DND-41 (cell line): ENCODE data around the gene FNDC8.
A peak's percentile ranks its signal among the peaks of the same experiment; 100 is the strongest.

Source experiments
- ATAC-seq: fragments of 200-7000 bp; cut with Tn5 transposase; 3 replicates; pipeline ENCODE4 v1.9.1; 2021; ENCODE audit warnings: low read depth; ENCODE audit not compliant: insufficient read depth
- DNase-seq: peaks from one replicate; pipeline ENCODE4 v3.0.0-alpha.2; 2020
- H2AFZ ChIP-seq: 2 replicates; pipeline ENCODE4 v1.6.0; 2012; ENCODE audit warnings: low read depth, low read length
- H3K27ac ChIP-seq: 2 replicates; pipeline ENCODE4 v1.5.1; 2012; ENCODE audit warnings: low read length, inconsistent platforms
- H3K27me3 ChIP-seq: fragments of 200-600 bp; sonication (generic); 2 replicates; pipeline ENCODE4 v1.6.0; 2012; ENCODE audit warnings: low read length, mild to moderate bottlenecking, inconsistent platforms; ENCODE audit not compliant: insufficient read depth, poor library complexity
- H3K36me3 ChIP-seq: 2 replicates; pipeline ENCODE4 v1.5.1; 2012; ENCODE audit warnings: low read length, inconsistent platforms; ENCODE audit not compliant: insufficient read depth
- H3K4me1 ChIP-seq: 2 replicates; pipeline ENCODE4 v1.5.1; 2012; ENCODE audit warnings: mild to moderate bottlenecking, low read length; ENCODE audit not compliant: insufficient read depth
- H3K4me2 ChIP-seq: 2 replicates; pipeline ENCODE4 v1.6.0; 2012; ENCODE audit warnings: mild to moderate bottlenecking, moderate library complexity, low read length, inconsistent platforms; ENCODE audit not compliant: insufficient read depth
- H3K4me3 ChIP-seq, 2 experiments: fragments of 200-600 bp in 1 of 2; shearing (Covaris generic) in 1 of 2; 2 replicates each; pipeline ENCODE4 v1.5.1; 2012 to 2016; ENCODE audit warnings: inconsistent platforms in 2 of 2, low read length in 2 of 2, mild to moderate bottlenecking in 2 of 2, low read depth in 1 of 2, moderate library complexity in 1 of 2
- H3K79me2 ChIP-seq: 2 replicates; pipeline ENCODE4 v1.6.0; 2012; ENCODE audit warnings: low read length, inconsistent platforms; ENCODE audit not compliant: insufficient read depth
- H3K9ac ChIP-seq: 2 replicates; pipeline ENCODE4 v1.6.0; 2012; ENCODE audit warnings: low read depth, mild to moderate bottlenecking, inconsistent platforms, low read length, moderate library complexity
- H3K9me3 ChIP-seq: 2 replicates; pipeline ENCODE4 v1.5.1; 2012; ENCODE audit warnings: low read length, moderate library complexity, mild to moderate bottlenecking, inconsistent platforms; ENCODE audit not compliant: insufficient read depth, severe bottlenecking
- H4K20me1 ChIP-seq: 2 replicates; pipeline ENCODE4 v1.6.0; 2012; ENCODE audit warnings: low read length; ENCODE audit not compliant: insufficient read depth
- EZH2 ChIP-seq: IDR thresholded peaks from 3 replicates; pipeline ENCODE4 v1.6.1; 2012; ENCODE audit warnings: borderline replicate concordance, low read depth, mild to moderate bottlenecking, moderate library complexity, low read length, inconsistent platforms; ENCODE audit not compliant: severe bottlenecking
- TF ChIP-seq, protein P1 (sequence below): IDR thresholded peaks from 2 replicates; pipeline ENCODE4 v1.5.1; 2012; ENCODE audit warnings: borderline replicate concordance, low read length, moderate library complexity, mild to moderate bottlenecking; ENCODE audit not compliant: poor library complexity, severe bottlenecking; ENCODE audit errors: extremely low read depth

FNDC8 gene

DNA sequence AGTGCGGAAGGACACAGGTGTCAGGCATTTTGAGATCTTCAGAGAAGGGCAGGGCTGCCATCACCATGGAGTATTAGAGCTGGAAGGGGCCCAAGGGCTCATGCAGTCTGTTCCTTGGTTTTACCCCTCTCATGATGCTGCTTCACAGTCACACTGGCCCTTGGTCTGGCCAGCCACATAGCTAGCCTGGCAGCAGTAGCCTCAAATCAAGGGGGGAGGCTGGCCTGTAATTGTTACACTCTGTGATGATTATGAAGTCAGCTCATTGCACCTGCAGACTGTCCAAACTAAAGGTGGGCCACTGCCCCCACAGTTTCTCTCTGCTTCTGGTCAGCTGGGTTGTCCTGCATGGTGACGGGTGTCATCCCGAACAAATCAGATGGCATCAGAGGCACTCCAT lies at the start of gene FNDC8:
Gene FNDC8, plus strand, starts transcription at position 301 of the 400 bp plus-strand sequence. Its CDS starts 79 bp downstream, at position 380.
- Histone ChIP-seq H3K4me2 (peak within 1 kb of the TSS; percentile 77), H3K4me3 (no peak within 1 kb of the TSS), H4K20me1 (no peaks in the 10 kb centered on the region), H3K9ac (peak within 1 kb of the TSS; percentile 85), H3K4me1 (peaks cover 41% of the 10 kb centered on the region), H3K9me3 (no peaks in the 10 kb centered on the region), H3K27ac (no peak within 1 kb of the TSS), H2AFZ (peak within 1 kb of the TSS; percentile 42; the same call in 1 of the 2 replicates), H3K79me2 (peaks cover 36% of the 10 kb centered on the region), H3K36me3 (peaks cover 15% of the 10 kb centered on the region), H3K27me3 (no peaks in the 10 kb centered on the region)
- ATAC-seq (no peak), DNase-seq (no peak)
- TF ChIP-seq, protein P1, sequence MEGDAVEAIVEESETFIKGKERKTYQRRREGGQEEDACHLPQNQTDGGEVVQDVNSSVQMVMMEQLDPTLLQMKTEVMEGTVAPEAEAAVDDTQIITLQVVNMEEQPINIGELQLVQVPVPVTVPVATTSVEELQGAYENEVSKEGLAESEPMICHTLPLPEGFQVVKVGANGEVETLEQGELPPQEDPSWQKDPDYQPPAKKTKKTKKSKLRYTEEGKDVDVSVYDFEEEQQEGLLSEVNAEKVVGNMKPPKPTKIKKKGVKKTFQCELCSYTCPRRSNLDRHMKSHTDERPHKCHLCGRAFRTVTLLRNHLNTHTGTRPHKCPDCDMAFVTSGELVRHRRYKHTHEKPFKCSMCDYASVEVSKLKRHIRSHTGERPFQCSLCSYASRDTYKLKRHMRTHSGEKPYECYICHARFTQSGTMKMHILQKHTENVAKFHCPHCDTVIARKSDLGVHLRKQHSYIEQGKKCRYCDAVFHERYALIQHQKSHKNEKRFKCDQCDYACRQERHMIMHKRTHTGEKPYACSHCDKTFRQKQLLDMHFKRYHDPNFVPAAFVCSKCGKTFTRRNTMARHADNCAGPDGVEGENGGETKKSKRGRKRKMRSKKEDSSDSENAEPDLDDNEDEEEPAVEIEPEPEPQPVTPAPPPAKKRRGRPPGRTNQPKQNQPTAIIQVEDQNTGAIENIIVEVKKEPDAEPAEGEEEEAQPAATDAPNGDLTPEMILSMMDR, result no peak
- no peak for TF ChIP-seq EZH2

GRCh38 chr17:35073183-35073790 lies 48.1 kb upstream of the FNDC8 start:
- Histone ChIP-seq H3K4me3 (no peak overlapping the region), H4K20me1 (no peaks in the 10 kb centered on the region), H3K36me3 (no peaks in the 10 kb centered on the region; the same call in 1 of the 2 replicates), H3K4me2 (no peak overlapping the region), H3K4me1 (no peaks in the 10 kb centered on the region), H2AFZ (no peak overlapping the region), H3K27me3 (no peaks in the 10 kb centered on the region), H3K27ac (no peak overlapping the region), H3K79me2 (peaks cover 3% of the 10 kb centered on the region; the same call in 1 of the 2 replicates), H3K9ac (no peak overlapping the region), H3K9me3 (no peaks in the 10 kb centered on the region)
- no peak for TF ChIP-seq EZH2
- TF ChIP-seq, protein P1, result no peak
- DNase-seq (no peak), ATAC-seq (0 out of 3 replicates have a peak, but pooled peaks have one; percentile 39)

DNA sequence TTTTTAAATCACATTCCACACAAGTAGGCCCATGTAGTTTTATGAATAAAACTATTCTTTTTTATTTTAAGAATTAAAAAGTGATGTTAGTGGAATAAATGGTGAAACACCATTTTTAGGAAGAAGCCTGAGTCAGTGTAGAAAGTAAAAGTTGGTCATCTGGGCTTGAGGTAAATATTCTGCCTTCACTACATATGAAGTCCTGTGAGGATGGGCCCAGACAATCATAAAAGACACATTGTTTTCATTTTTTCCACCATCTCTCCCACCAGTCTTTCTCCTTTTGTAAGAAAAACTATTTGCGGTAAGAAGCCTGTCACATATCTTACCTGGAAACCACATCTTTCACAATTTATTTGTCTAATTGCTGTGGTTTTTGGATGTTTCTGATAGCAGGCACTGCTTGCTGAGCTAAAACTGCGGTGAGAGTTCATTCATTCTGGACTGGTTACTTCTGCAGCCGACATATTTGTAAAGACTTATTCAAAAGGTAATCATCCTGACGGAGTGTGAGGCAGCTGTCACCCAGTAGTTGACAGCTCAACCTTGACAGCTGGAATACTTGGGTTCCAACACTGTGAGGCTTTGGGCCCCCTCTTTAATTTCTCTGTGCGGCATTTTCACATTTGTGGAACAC lies 47.3 kb upstream of the FNDC8 start:
- DNase-seq (no peak), ATAC-seq (no peak)
- Histone ChIP-seq H3K9ac (no peak overlapping the region), H3K9me3 (no peaks in the 10 kb centered on the region), H3K27me3 (no peaks in the 10 kb centered on the region), H3K4me3 (no peak overlapping the region), H3K4me1 (no peaks in the 10 kb centered on the region), H3K79me2 (peaks cover 6% of the 10 kb centered on the region; the same call in 1 of the 2 replicates), H4K20me1 (no peaks in the 10 kb centered on the region), H3K4me2 (no peak overlapping the region), H2AFZ (no peak overlapping the region), H3K36me3 (no peaks in the 10 kb centered on the region; the same call in 1 of the 2 replicates), H3K27ac (no peak overlapping the region)
- TF ChIP-seq, protein P1, result no peak
- TF ChIP-seq EZH2, result no peak
